Measurements from ENCODE around the gene AKIRIN1. TPM values are rescaled to one million over a fixed set of nuclear protein-coding genes. Genes with fewer than 3 reads are reported as not detected.
A peak's percentile ranks its signal among the peaks of the same experiment; 100 is the strongest.
"Not testable (repeated sequence)": the region's sequence is repeated elsewhere in the genome, so short reads cannot be mapped to it uniquely, and the experiment has no call there.

AKIRIN1 gene
- total RNA-seq, 1 experiment from 2014 or later = 70.0 TPM

DNA sequence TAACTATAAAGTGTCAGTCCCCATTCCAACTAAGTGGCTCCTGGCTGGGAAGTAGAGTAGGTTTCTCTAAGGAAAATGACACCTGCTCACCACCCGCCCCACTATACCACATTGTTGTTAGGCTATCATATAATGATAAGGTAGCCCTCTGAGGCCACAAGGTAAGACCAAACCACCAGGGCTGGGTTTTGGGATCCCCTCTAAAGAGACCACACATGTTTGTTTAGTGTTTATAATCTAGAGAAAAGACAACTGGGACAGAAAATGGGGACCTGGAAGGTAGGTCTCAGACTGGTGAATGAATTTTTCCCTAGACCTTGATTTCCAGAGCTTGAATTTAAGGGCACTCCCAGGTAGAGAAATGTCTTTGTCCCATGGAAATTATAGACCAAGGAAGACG, 15.2 kb downstream of the AKIRIN1 start:
- H3K27ac ChIP-seq = no peak overlapping the region
- no peaks in the 10 kb centered on the region for H3K9me3 ChIP-seq (replicated peaks)
- no peak overlapping the region for H3K4me3 ChIP-seq
- no peaks in the 10 kb centered on the region for H3K27me3 ChIP-seq (replicated peaks)
- peaks cover 92% of the 10 kb centered on the region for H3K36me3 ChIP-seq
- DNase-seq (ENCODE audit: low read depth in 1 of 2, low spot score in 2 of 2) = no peak
- peaks cover 8% of the 10 kb centered on the region; the same call in 1 of the 2 replicates for H3K4me1 ChIP-seq (replicated peaks)

DNA sequence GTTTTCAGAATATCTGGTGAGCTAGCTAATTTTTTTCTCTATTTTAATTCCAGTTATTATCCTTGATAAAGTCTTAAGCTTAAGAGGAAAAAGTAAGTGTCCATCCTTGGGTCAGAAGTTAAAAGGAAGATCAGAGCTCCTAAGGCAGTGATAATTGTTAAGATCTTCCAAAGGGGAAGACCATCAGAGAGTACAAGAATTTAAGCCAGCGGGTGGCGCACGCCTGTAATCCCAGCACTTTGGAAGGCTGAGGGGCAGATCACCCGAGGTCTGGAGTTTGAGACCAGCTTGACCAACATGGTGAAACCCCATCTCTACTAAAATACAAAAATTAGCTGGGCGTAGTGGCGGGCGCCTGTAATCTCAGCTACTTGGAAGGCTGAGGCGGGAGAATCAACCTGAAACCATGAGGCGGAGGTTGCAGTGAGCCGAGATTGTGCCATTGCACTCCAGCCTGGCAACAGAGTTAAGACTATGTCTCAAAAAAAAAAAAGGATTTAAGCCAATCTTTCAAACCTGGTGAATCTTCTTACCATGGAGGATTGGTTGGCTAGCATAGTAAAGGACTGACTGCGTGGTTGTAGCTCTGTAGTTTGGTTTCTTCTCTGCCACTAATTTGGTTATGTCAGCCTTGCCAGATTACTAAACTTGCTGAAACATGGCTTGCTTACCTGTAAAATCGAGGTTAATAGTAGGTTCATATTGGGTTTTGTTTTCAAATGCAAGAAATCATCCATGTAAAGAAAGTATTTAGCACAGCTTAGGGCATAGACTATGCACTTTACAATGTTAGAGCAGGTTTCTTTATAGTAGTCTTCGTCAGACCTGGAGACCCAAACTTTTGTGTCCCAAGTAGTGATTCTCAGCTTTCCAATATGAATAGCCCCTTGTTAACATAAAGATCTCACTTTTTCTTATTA, 15.9 kb downstream of the AKIRIN1 start:
- peaks cover 88% of the 10 kb centered on the region for H3K36me3 ChIP-seq
- no peak for DNase-seq (ENCODE audit: low read depth in 1 of 2, low spot score in 2 of 2)
- H3K4me3 ChIP-seq = no peak overlapping the region
- no peak overlapping the region for H3K27ac ChIP-seq
- H3K27me3 ChIP-seq (replicated peaks) = no peaks in the 10 kb centered on the region
- H3K4me1 ChIP-seq (replicated peaks) = peaks cover 8% of the 10 kb centered on the region; the same call in 1 of the 2 replicates
- no peaks in the 10 kb centered on the region for H3K9me3 ChIP-seq (replicated peaks)

DNA sequence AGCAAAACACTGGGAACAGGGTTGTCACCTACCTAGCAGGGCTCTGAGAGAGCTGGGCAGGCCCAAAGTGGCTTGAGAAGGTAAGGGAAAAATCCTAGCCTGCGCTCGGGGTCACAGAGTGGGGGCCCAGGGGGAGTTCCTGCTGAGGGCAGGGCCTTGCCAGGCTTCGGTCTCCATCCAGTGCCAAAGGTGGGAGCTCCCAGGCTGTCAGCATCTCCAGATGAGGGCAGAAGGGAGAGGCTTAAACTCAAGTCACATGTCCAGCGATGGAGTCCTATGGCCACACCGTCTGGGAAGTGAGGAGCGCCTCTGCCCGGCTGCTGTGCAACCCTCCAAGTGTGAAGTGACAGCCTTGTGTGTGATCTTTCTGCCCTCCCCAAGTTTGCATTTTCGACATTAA, 23.9 kb downstream of the AKIRIN1 start:
- H3K4me1 ChIP-seq (replicated peaks); H3K4me3 ChIP-seq; DNase-seq (ENCODE audit: low read depth in 1 of 2, low spot score in 2 of 2); H3K9me3 ChIP-seq (replicated peaks); H3K27ac ChIP-seq; H3K27me3 ChIP-seq (replicated peaks): not testable (repeated sequence)
- peaks cover 20% of the 10 kb centered on the region for H3K36me3 ChIP-seq

DNA sequence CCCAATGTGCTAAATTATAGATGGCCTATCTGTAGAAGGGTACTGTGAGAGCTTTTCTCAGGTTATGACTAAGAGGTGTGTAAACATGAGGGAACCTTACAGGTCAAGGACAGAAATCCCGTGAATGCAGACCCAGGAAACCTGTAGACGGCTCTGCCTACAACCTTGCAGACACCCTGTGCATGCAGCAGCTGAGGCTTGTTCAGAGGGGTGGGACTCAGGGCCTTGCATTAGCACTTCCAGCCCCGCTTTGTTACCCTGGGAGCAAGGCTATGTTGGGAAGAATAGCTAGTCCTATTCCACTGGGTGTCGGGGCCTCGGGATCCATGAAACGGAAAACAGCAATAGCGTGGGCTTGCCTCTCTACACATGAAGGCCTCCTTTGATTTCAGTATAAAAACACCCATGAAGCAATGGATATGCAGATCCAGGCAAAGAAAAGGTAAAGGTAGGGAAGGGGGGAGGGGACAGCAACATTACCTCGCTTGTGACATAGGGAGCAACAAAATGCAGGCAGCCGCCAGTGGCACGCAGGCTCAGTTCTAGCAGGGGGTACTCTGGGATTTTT, 25.6 kb downstream of the AKIRIN1 start:
- no peak for DNase-seq (ENCODE audit: low read depth in 1 of 2, low spot score in 2 of 2)
- Histone ChIP-seq H3K36me3 (peaks cover 12% of the 10 kb centered on the region), H3K27me3 (replicated peaks) (no peaks in the 10 kb centered on the region), H3K4me1 (replicated peaks) (no peaks in the 10 kb centered on the region), H3K4me3 (no peak overlapping the region), H3K9me3 (replicated peaks) (no peaks in the 10 kb centered on the region), H3K27ac (no peak overlapping the region)

DNA sequence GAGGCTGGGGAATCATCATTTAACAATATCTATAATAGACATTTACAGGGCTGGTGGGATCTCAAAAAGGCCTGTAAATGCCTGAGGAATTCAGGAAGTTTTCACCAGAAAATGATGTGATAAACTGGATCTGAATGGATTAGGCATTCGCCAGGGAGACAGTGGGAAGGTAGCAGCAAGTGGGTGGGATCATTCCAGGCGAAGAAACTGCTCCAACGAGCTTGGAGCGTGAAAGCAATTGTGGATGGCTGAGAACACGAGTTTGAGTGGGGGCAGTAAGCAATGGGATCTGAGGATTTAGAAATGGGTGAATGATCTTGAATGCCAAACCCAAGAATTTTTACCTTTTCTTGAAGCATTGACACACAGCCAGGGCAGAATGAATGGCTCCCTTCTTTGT, 26.2 kb downstream of the AKIRIN1 start:
- H3K27me3 ChIP-seq (replicated peaks) = no peaks in the 10 kb centered on the region
- H3K4me1 ChIP-seq (replicated peaks) = no peaks in the 10 kb centered on the region
- H3K9me3 ChIP-seq (replicated peaks) = no peaks in the 10 kb centered on the region
- H3K4me3 ChIP-seq = no peak overlapping the region
- no peak overlapping the region for H3K27ac ChIP-seq
- DNase-seq (ENCODE audit: low read depth in 1 of 2, low spot score in 2 of 2) = no peak
- 0 out of 2 replicates have a peak, but pooled peaks cover 7% of the 10 kb centered on the region for H3K36me3 ChIP-seq

DNA sequence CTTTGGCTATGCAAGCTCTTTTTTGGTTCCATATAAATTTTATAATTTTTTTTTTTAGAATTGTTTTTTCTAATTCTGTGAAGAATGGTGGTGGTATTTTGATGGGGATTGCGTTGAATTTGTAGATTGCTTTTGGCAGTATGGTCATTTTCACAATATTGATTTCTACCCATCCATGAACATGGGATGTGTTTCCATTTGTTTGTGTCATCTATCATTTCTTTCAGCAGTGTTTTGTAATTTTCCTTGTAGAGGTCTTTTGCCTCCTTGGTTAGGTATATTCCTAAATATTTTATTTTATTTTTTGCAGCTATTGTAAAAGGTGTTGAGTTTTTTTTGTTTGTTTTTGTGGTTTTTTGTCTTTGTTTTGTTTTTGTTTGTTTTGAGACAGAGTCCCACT, 29.4 kb downstream of the AKIRIN1 start:
- H3K4me3 ChIP-seq; DNase-seq (ENCODE audit: low read depth in 1 of 2, low spot score in 2 of 2); H3K4me1 ChIP-seq (replicated peaks); H3K27me3 ChIP-seq (replicated peaks); H3K36me3 ChIP-seq; H3K9me3 ChIP-seq (replicated peaks); H3K27ac ChIP-seq: not testable (repeated sequence)

DNA sequence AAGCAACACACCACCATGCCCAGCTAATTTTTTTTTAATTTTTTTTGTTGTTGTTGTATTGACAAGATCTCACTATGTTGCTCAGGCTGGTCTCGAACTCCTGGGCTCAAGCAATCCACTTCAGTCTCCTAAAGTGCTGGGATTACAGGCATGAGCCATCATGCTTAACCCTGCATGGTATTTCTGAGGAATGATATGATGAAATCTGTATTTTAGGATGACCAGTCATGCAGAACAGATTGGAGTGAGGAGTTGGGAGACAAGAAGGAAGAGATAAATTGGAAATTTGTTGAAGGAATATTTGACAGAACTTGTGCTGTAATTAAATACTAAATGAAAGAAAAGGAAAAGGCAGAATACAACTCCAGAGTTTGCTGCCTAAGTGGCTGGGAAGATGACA, 30.4 kb downstream of the AKIRIN1 start:
- Histone ChIP-seq H3K9me3 (replicated peaks) (no peaks in the 10 kb centered on the region), H3K27ac (no peak overlapping the region), H3K36me3 (no peaks in the 10 kb centered on the region), H3K27me3 (replicated peaks) (no peaks in the 10 kb centered on the region), H3K4me3 (no peak overlapping the region), H3K4me1 (replicated peaks) (peaks cover 7% of the 10 kb centered on the region)
- no peak for DNase-seq (ENCODE audit: low read depth in 1 of 2, low spot score in 2 of 2)

DNA sequence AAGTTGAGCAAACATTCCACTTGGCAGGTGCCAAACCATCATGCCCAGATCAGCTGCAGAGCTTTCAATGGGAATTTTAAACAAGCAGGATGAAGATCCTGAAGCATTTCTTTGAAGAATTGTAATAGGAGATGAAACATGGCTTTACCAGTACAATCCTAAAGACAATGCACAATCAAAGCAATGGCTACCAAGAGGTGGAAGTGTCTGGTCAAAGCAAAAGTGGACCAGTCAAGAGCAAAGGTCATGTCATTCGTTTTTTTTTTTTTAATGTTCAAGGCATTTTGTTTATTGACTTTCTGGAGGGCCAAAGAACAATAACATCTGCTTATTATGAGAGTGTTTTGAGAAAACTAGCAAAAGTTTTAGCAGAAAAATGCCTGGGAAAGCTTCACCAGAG, 32.1 kb downstream of the AKIRIN1 start:
- no peak overlapping the region for H3K4me3 ChIP-seq
- no peaks in the 10 kb centered on the region for H3K27me3 ChIP-seq (replicated peaks)

DNA sequence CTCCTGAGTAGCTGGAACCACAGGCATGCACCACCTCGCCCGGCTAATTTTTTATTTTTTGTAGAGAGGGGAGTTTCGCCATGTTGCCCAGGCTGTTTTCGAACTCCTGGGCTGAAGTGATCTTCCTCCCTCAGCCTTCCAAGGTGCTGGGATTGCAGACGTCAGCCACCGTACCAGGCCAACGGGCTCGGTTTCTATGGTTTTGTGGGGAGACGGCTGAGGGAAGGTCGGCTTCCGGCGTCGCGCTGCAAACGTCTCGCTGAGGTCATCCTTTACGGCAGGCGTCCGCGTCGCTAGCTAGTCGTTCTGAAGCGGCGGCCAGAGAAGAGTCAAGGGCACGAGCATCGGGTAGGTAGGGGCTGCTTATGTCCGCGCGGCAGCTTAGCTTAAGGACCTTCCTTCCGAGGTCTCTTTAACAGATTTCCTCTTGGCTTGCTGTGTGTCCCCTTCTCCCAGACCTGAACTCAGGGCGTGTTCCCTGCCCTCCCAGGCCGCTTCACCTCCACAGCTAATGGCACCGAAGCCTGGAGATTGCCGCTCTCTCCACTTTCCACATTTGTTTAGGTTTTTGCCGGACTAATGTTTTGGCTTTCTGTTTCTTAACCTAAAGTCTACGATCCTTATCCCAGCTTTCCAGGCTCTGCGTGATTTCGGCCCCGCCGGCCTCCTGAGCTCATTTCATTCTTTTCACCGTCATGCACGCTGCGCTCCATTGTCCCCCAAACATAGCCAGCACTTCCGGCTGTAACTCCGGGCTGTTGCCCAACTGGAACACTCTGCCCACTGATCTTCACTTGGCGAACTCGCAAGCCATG, 35.2 kb downstream of the AKIRIN1 start, which contains the start of gene NDUFS5:
NDUFS5 (plus strand) TSS at position 300 of the 815 bp plus-strand sequence. CDS start 2,375 bp downstream, outside the sequence.
- Histone ChIP-seq H3K9me3 (replicated peaks) (no peaks in the 10 kb centered on the region), H3K36me3 (peaks cover 31% of the 10 kb centered on the region), H3K4me3 (peak within 1 kb of the TSS; percentile 56), H3K27me3 (replicated peaks) (no peaks in the 10 kb centered on the region), H3K4me1 (replicated peaks) (peaks cover 7% of the 10 kb centered on the region), H3K27ac (peak within 1 kb of the TSS; percentile 86)
- peak; percentile 89 for DNase-seq (ENCODE audit: low read depth in 1 of 2, low spot score in 2 of 2)

More for the DNA sequence above, 32.1 kb downstream of the AKIRIN1 start:
- DNase-seq (ENCODE audit: low read depth in 1 of 2, low spot score in 2 of 2) = no peak
- no peak overlapping the region for H3K27ac ChIP-seq
- H3K4me1 ChIP-seq (replicated peaks) = peaks cover 7% of the 10 kb centered on the region
- no peaks in the 10 kb centered on the region for H3K9me3 ChIP-seq (replicated peaks)
- H3K36me3 ChIP-seq = peaks cover 1% of the 10 kb centered on the region

DNA sequence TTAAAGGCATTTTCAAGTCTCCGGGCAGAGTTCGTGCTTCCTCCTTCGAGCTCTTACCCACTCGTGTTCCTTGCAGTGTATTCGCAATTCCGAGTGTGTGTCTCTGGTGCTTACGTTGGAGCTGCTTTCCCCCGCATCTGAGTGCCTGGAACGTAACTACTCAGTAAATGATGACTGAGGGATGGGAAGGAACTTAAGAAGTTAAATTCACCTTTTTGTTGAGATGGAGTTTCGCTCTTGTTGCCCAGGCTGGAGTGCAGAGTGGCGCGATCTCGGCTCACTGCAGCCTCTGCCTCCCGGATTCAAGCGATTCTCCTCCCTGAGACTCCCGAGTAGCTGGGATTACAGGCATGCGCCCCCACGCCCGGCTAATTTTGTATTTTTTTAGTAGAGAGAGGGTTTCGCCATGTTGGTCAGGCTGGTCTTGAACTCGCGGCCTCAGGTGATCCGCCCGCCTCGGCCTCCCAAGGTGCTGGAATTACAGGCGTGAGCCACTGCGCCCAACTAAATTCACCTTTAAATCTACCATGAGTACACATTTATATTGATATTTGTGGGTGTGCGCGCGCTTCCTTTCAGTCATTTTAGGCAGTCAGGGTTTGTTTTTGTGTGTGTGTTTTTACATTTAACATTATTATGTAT, 35.9 kb downstream of the AKIRIN1 start:
- no peaks in the 10 kb centered on the region for H3K9me3 ChIP-seq (replicated peaks)
- H3K4me1 ChIP-seq (replicated peaks) = peaks cover 7% of the 10 kb centered on the region
- peaks cover 38% of the 10 kb centered on the region for H3K36me3 ChIP-seq
- DNase-seq (ENCODE audit: low read depth in 1 of 2, low spot score in 2 of 2) = no peak
- no peaks in the 10 kb centered on the region for H3K27me3 ChIP-seq (replicated peaks)
- peak overlapping the region; percentile 86 for H3K27ac ChIP-seq
- peak overlapping the region; percentile 56 for H3K4me3 ChIP-seq

DNA sequence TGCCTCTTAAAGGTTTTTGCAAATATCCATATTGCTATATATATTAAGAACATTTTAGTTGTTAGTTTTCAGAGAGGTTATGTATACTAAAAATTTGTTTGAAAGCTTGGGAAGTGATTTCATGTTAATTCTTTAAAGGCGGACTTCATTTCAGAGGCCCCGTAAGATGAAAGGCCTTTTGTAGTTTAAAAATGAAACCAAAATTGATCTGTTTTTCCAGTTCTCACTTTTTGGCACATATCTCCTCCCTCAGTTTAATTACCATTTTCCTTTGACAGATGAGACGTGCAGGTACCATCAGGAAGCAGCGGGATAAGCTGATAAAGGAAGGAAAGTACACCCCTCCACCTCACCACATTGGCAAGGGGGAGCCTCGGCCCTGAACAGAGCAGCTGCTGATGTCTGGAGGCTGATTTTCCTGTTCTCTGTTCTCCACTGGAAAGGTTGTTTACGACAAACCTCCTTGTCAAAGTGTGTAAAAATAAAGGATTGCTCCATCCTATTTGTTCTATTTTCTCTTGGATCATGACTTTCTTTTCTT, 43.1 kb downstream of the AKIRIN1 start:
- H3K4me3 ChIP-seq = no peak overlapping the region
- H3K4me1 ChIP-seq (replicated peaks) = no peaks in the 10 kb centered on the region
- no peaks in the 10 kb centered on the region for H3K27me3 ChIP-seq (replicated peaks)
- no peak for DNase-seq (ENCODE audit: low read depth in 1 of 2, low spot score in 2 of 2)
- peaks cover 78% of the 10 kb centered on the region for H3K36me3 ChIP-seq
- H3K9me3 ChIP-seq (replicated peaks) = no peaks in the 10 kb centered on the region
- no peak overlapping the region for H3K27ac ChIP-seq

DNA sequence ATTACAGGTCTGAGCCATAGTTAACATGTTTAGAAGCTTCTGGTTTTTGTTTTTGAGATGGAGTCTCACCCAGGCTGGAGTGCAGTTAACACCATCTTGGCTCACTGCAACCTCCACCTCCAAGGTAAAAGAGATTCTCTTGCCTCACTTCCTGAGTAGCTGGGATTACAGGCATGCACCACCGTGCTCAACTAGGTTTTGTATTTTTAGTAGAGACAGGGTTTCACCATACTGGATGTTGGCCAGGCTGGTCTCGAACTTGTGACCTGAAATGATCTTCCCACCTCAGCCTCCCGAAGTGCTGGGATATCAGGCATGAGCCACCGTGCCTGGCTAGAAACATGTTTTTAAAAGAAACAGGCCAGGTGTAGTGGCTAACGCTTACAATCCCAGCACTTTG, 45.6 kb downstream of the AKIRIN1 start:
- no peaks in the 10 kb centered on the region for H3K9me3 ChIP-seq (replicated peaks)
- no peak overlapping the region for H3K4me3 ChIP-seq
- no peaks in the 10 kb centered on the region for H3K27me3 ChIP-seq (replicated peaks)
- H3K27ac ChIP-seq = no peak overlapping the region
- no peak for DNase-seq (ENCODE audit: low read depth in 1 of 2, low spot score in 2 of 2)
- H3K36me3 ChIP-seq = peaks cover 58% of the 10 kb centered on the region
- H3K4me1 ChIP-seq (replicated peaks) = no peaks in the 10 kb centered on the region

DNA sequence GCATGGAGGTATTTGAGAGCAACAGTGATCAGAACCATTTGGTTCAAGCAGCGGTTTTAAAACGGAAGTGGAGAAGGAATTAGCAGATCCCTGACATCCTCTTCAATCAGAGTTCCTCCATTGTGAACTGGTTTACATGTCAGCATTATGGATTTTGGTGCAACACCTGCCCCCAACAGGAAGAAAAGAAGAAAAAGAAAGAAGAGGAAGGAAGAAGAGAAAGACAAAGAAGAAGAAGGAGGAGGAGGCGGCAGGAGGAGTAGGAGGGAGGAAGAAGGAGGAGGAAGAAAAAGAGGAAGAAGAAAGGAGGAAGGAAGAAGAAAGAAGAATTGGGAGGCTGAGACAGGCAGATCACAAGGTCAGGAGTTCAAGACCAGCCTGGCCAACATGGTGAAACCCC, 52.4 kb downstream of the AKIRIN1 start:
- peaks cover 5% of the 10 kb centered on the region; the same call in 1 of the 2 replicates for H3K4me1 ChIP-seq (replicated peaks)
- no peaks in the 10 kb centered on the region for H3K9me3 ChIP-seq (replicated peaks)
- H3K4me3 ChIP-seq = no peak overlapping the region
- H3K27me3 ChIP-seq (replicated peaks) = no peaks in the 10 kb centered on the region
- H3K27ac ChIP-seq = no peak overlapping the region
- H3K36me3 ChIP-seq = peaks cover 12% of the 10 kb centered on the region
- DNase-seq (ENCODE audit: low read depth in 1 of 2, low spot score in 2 of 2) = no peak
